T-helper 2 cell treated with Interferon-gamma antibody and Interleukin-4, amounts not matched to agents 100 ng/mL and 5 ng/mL, for 36 hours (primary cell): ENCODE results near the gene ABHD12. TPM values are rescaled to one million over a fixed set of nuclear protein-coding genes. Genes with fewer than 3 reads are reported as not detected.

Experiments
- intact Hi-C: fragments of 100-400 bp; cut with micrococcal nuclease; formaldehyde crosslinking; loops from one replicate; pipeline ENCODE4 v1.15.1; 2023
- total RNA-seq: library from RNA; stranded (reverse); gene quantifications from 2 replicates; pipeline ENCODE4 v1.2.3, GENCODE V29; 2022

Gene ABHD12
- total RNA-seq, 1 donor from 2014 or later = 30.5 TPM

GRCh38 chr20:25382704-25383370 lies 7.8 kb downstream of the ABHD12 start:
- intact Hi-C loops = no loop called here

GRCh38 chr20:25380945-25381614 lies 9.6 kb downstream of the ABHD12 start:
- intact Hi-C loops = no loop called here

- intact Hi-C loops = no loop called here
Observed at GRCh38 chr20:25378884-25379733, 11.5 kb downstream of the ABHD12 start.

- intact Hi-C loops = no loop called here
Observed at GRCh38 chr20:25378189-25378883, 12.3 kb downstream of the ABHD12 start.

- intact Hi-C loops = no loop called here
Observed at GRCh38 chr20:25376886-25377285, 13.7 kb downstream of the ABHD12 start.

GRCh38 chr20:25376236-25376635 lies 14.4 kb downstream of the ABHD12 start:
- intact Hi-C loops = no loop called here

- intact Hi-C loops = no loop called here
Observed at GRCh38 chr20:25374842-25375241, 15.8 kb downstream of the ABHD12 start.

- intact Hi-C loops = no loop called here
Observed at GRCh38 chr20:25372584-25373336, 17.9 kb downstream of the ABHD12 start.

- intact Hi-C loops = no loop called here
Observed at GRCh38 chr20:25369971-25370370, 20.7 kb downstream of the ABHD12 start.

GRCh38 chr20:25369529-25369928 lies 21.1 kb downstream of the ABHD12 start:
- intact Hi-C loops = no loop called here

GRCh38 chr20:25368976-25369375 lies 21.7 kb downstream of the ABHD12 start:
- intact Hi-C loops = no loop called here

GRCh38 chr20:25368526-25368925 lies 22.1 kb downstream of the ABHD12 start:
- intact Hi-C loops = no loop called here

- intact Hi-C loops = no loop called here
Observed at GRCh38 chr20:25364879-25365699, 25.5 kb downstream of the ABHD12 start.

GRCh38 chr20:25364180-25364788 lies 26.4 kb downstream of the ABHD12 start:
- intact Hi-C loops = no loop called here

- intact Hi-C loops = no loop called here
Observed at GRCh38 chr20:25361287-25361683, 29.4 kb downstream of the ABHD12 start.

- intact Hi-C loops = no loop called here
Observed at GRCh38 chr20:25360631-25361286, 29.9 kb downstream of the ABHD12 start.

- intact Hi-C loops = no loop called here
Observed at GRCh38 chr20:25356271-25356933, 34.2 kb downstream of the ABHD12 start.

- intact Hi-C loops = no loop called here
Observed at GRCh38 chr20:25355866-25356265, 34.8 kb downstream of the ABHD12 start.
